CD14-positive monocyte (primary cell): ENCODE data around the gene PHB1. TPM values are rescaled to one million over a fixed set of nuclear protein-coding genes. Genes with fewer than 3 reads are reported as not detected.

ENCODE experiments used
- DNase-seq, 3 donors: peaks; one replicate each; pipeline ENCODE4 v3.0.0-alpha.2; 2011 to 2022
- H2AFZ ChIP-seq: 2 replicates; pipeline ENCODE4 v1.6.0; 2012; ENCODE audit warnings: mild to moderate bottlenecking, low read depth, low read length, inconsistent platforms; ENCODE audit not compliant: insufficient read depth, poor library complexity, severe bottlenecking
- H3K27ac ChIP-seq, 2 donors: 1 replicate in 1 of 2; 2 replicates in 1 of 2; pipeline ENCODE4 v1.5.1; 2012 to 2013; ENCODE audit warnings: low read length in 2 of 2, control low read depth in 1 of 2, inconsistent platforms in 1 of 2, low read depth in 1 of 2, mild to moderate bottlenecking in 1 of 2
- H3K27me3 ChIP-seq, 2 donors: one replicate each; pipeline versions ENCODE4 v1.6.0 to v1.6.1; 2011 to 2013; ENCODE audit warnings: low read length in 2 of 2; ENCODE audit not compliant: control insufficient read depth in 2 of 2, insufficient read depth in 2 of 2
- H3K36me3 ChIP-seq, 2 donors: replicated peaks in 1 of 2; 1 replicate in 1 of 2; 2 replicates in 1 of 2; pipeline versions ENCODE4 v1.5.1 to v1.6.1; 2012 to 2013; ENCODE audit warnings: low read length in 2 of 2, control low read depth in 1 of 2, inconsistent platforms in 1 of 2, mild to moderate bottlenecking in 1 of 2; ENCODE audit not compliant: insufficient read depth in 2 of 2, control insufficient read depth in 1 of 2
- H3K4me1 ChIP-seq, 2 donors: 1 replicate in 1 of 2; 2 replicates in 1 of 2; pipeline versions ENCODE4 v1.5.1 to v1.6.1; 2012 to 2013; ENCODE audit warnings: low read length in 2 of 2, control low read depth in 1 of 2, inconsistent platforms in 1 of 2, mild to moderate bottlenecking in 1 of 2, moderate library complexity in 1 of 2; ENCODE audit not compliant: insufficient read depth in 2 of 2, control insufficient read depth in 1 of 2
- H3K4me2 ChIP-seq: replicated peaks from 2 replicates; pipeline ENCODE3; 2012; ENCODE audit warnings: low read length, moderate library complexity, mild to moderate bottlenecking; ENCODE audit not compliant: poor library complexity, severe bottlenecking; ENCODE audit errors: extremely low read depth
- H3K4me3 ChIP-seq, 3 experiments: fragments of 200-600 bp in 1 of 3; sonication (generic) in 1 of 3; replicated peaks in 1 of 3; 1 replicate in 2 of 3; 2 replicates in 1 of 3; pipeline ENCODE4 v1.5.1; 2011 to 2013; ENCODE audit warnings: low read length in 3 of 3, mild to moderate bottlenecking in 3 of 3, control low read depth in 2 of 3, low read depth in 2 of 3, inconsistent platforms in 1 of 3, moderate library complexity in 1 of 3
- H3K79me2 ChIP-seq: 2 replicates; pipeline ENCODE4 v1.6.0; 2012; ENCODE audit warnings: mild to moderate bottlenecking, control low read depth, inconsistent platforms, low read length, moderate library complexity; ENCODE audit not compliant: insufficient read depth
- H3K9ac ChIP-seq: 2 replicates; pipeline ENCODE4 v1.6.0; 2017; ENCODE audit warnings: low read length, mild to moderate bottlenecking; ENCODE audit not compliant: insufficient read depth, poor library complexity, severe bottlenecking
- H3K9me3 ChIP-seq, 2 donors: replicated peaks in 1 of 2; 1 replicate in 1 of 2; 2 replicates in 1 of 2; pipeline versions ENCODE4 v1.5.1 to v1.6.1; 2012 to 2013; ENCODE audit warnings: low read length in 2 of 2, control low read depth in 1 of 2; ENCODE audit not compliant: control insufficient read depth in 1 of 2, insufficient read depth in 1 of 2
- H4K20me1 ChIP-seq: 2 replicates; pipeline ENCODE4 v1.6.0; 2012; ENCODE audit warnings: mild to moderate bottlenecking, low read length, control low read depth, moderate library complexity; ENCODE audit not compliant: insufficient read depth
- H3K27ac Mint-ChIP-seq, 7 donors: one replicate each; pipeline ENCODE4 v1.8.0; 2020; ENCODE audit warnings: mild to moderate bottlenecking in 7 of 7, mixed read lengths in 7 of 7, moderate library complexity in 6 of 7, inconsistent platforms in 2 of 7
- H3K27me3 Mint-ChIP-seq, 3 donors: one replicate each; pipeline ENCODE4 v1.8.0; 2021 to 2022; ENCODE audit warnings: low read depth in 3 of 3, mild to moderate bottlenecking in 3 of 3, mixed read lengths in 3 of 3, moderate library complexity in 3 of 3, inconsistent platforms in 1 of 3
- H3K36me3 Mint-ChIP-seq, 2 donors: one replicate each; pipeline ENCODE4 v1.8.0; 2020; ENCODE audit warnings: mixed read lengths in 2 of 2, inconsistent platforms in 1 of 2, mild to moderate bottlenecking in 1 of 2
- H3K4me1 Mint-ChIP-seq: one replicate; pipeline ENCODE4 v1.8.0; 2020; ENCODE audit warnings: mild to moderate bottlenecking, mixed read lengths
- H3K4me3 Mint-ChIP-seq, 2 donors: one replicate each; pipeline ENCODE4 v1.8.0; 2020; ENCODE audit warnings: mild to moderate bottlenecking in 2 of 2, mixed read lengths in 2 of 2, moderate library complexity in 1 of 2
- H3K9me3 Mint-ChIP-seq, 7 donors: one replicate each; pipeline ENCODE4 v1.8.0; 2020 to 2022; ENCODE audit warnings: mixed read lengths in 7 of 7, mild to moderate bottlenecking in 6 of 7, moderate library complexity in 6 of 7, inconsistent platforms in 2 of 7
- WGBS: methylation state at CpG from one replicate; pipeline ENCODE4 v1.1.5; 2013; ENCODE audit warnings: missing lambda C conversion rate; ENCODE audit not compliant: insufficient coverage; 5-methylcytosine and 5-hydroxymethylcytosine counted together
- intact Hi-C, 2 donors: fragments of 100-400 bp; cut with micrococcal nuclease; formaldehyde crosslinking; loops; one replicate each; pipeline versions ENCODE4 v1.15.0 to v1.15.1; 2023
- polyA plus RNA-seq, 3 donors: library from polyadenylated mRNA; depleted of rRNA in 1 of 3; unstranded in 2 of 3; stranded (reverse) in 1 of 3; fragments of 300-500 nt in 2 of 3; fragments of >200 nt in 1 of 3; fragmentation: Illumina TruSeq in 2 of 3; gene quantifications; 1 replicate in 2 of 3; 2 replicates in 1 of 3; pipeline ENCODE4 v1.2.3, GENCODE V29; 2012 to 2021
- TF ChIP-seq, protein P1 (sequence below): fragments of 200-600 bp; IDR thresholded peaks from one replicate; pipeline ENCODE4 v1.8.0; 2022; ENCODE audit warnings: antibody characterized with exemption, mild to moderate bottlenecking

Gene PHB1
- polyA plus RNA-seq, 3 donors = 57.1 to 89.2 (median 83.9) TPM

DNA sequence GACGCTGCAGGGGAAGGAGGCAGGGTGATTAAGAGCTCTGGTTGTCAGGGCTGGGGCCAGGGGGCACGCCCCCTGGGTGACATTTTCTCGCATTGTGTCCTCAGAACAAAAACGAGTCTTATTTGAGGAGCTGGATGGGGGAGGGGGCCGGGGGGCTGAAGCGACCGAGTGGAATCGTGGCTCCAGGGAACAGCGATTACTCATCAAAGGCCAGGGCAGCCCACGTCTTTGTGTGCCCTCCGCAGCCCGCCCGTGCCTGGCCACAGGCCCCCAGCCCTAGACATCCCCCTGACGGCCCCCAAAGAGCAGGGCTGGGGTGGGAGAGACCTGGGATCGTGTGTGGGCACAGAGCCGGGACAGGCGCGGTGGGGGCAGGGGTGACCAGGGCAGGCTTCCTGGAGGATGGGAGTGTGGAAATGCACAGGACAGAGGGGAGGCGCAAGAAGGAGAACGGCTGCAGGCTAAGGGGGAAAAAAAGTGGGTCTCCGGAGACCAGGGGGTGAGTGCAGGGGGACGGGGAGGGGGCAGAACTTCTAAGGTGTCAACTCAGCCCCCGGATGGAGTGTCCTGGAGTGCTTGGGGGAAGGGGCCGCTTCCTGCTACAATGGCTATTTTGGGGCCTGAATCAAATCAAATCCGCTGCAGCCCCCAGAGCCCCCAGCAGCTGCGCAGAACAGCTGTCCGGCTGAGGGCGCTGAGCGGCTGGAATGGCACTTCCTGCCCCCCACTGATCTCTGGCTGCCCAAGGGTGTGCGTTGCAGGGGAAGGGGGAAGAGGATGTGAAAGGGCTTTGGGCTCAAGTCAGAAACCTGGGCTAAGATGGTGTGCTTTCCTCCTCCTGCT is 24.0 kb upstream of the PHB1 start:
- 16% methylated on average over 23 of the region's 30 CpGs for WGBS
- no peaks in the 10 kb centered on the region for H3K9me3 Mint-ChIP-seq
- DNase-seq = peak; percentile 13 to 38 (median 27)
- H3K36me3 Mint-ChIP-seq = no peaks in the 10 kb centered on the region
- Histone ChIP-seq H3K9ac (peak overlapping the region; percentile 32), H3K27me3 (peaks cover 0 to 7% of the 10 kb centered on the region in 2 donors), H3K27ac (no peak overlapping the region), H3K9me3 (no peaks in the 10 kb centered on the region), H3K36me3 (no peaks in the 10 kb centered on the region), H4K20me1 (no peaks in the 10 kb centered on the region), H3K79me2 (no peaks in the 10 kb centered on the region), H3K4me1 (peaks cover 12 to 15% of the 10 kb centered on the region in 2 donors), H3K4me2 (peak overlapping the region; percentile 54), H3K4me3 (peak overlapping the region in 1 of 3 experiments; percentile 34), H2AFZ (peak overlapping the region; percentile 75)
- intact Hi-C loops = loop anchor here (10.0 kb wide), 2 partner anchors 106 to 116 kb away; no protein-coding TSS in a partner anchor
- TF ChIP-seq, protein P1, sequence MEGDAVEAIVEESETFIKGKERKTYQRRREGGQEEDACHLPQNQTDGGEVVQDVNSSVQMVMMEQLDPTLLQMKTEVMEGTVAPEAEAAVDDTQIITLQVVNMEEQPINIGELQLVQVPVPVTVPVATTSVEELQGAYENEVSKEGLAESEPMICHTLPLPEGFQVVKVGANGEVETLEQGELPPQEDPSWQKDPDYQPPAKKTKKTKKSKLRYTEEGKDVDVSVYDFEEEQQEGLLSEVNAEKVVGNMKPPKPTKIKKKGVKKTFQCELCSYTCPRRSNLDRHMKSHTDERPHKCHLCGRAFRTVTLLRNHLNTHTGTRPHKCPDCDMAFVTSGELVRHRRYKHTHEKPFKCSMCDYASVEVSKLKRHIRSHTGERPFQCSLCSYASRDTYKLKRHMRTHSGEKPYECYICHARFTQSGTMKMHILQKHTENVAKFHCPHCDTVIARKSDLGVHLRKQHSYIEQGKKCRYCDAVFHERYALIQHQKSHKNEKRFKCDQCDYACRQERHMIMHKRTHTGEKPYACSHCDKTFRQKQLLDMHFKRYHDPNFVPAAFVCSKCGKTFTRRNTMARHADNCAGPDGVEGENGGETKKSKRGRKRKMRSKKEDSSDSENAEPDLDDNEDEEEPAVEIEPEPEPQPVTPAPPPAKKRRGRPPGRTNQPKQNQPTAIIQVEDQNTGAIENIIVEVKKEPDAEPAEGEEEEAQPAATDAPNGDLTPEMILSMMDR = no peak
- peak overlapping the region in 1 of 2 donors; percentile 49 for H3K4me3 Mint-ChIP-seq
- peak overlapping the region in 1 of 7 donors; percentile 26 for H3K27ac Mint-ChIP-seq
- peaks cover 30 to 39% (median 34%) of the 10 kb centered on the region in 3 donors for H3K27me3 Mint-ChIP-seq
- peaks cover 15% of the 10 kb centered on the region for H3K4me1 Mint-ChIP-seq

DNA sequence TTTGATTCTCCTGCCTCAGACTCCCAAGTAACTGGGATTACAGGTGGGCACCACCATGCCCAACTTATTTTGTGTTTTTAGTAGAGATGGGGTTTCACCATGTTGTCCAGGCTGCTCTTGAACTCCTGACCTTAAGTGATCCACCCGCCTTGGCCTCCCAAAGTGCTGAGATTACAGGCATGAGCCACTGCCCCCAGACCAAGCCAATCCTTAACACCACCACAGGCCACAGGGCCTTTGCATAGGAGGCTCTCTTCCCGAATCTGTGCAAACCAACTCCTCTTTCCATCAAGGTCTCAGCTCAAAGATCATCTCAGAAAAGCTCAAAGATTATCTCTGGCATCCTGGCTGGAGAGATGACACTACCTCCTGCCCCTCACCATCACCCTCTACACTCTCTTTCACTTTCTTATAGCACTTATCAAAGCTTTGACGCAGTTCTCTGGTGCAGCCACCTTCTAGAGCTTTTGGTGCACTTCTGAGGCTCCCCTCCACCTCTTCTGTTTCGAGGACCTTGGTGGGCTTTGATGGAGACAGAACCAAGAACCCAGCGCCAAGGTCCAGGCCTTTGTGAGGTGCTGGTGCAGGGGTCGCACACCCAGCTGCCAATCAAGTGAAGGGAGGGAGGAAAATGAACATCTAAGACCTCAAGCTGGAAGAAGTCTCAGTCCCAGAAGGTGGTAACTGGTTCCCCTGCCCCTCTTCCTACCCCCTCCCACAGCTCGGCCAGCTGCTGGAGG is 23.2 kb upstream of the PHB1 start:
- intact Hi-C loops = loop anchor here (10.0 kb wide), 2 partner anchors 107 to 117 kb away; no protein-coding TSS in a partner anchor
- TF ChIP-seq, protein P1 = no peak
- WGBS = 100% methylated on average over 2 of the region's 7 CpGs
- peak overlapping the region in 1 of 7 donors; percentile 26 for H3K27ac Mint-ChIP-seq
- H3K27me3 Mint-ChIP-seq = peaks cover 30 to 39% (median 31%) of the 10 kb centered on the region in 3 donors
- peaks cover 0 to 7% of the 10 kb centered on the region in 2 donors for H3K27me3 ChIP-seq
- no peaks in the 10 kb centered on the region for H3K79me2 ChIP-seq
- peak overlapping the region in 1 of 2 donors; percentile 33 for H3K4me3 Mint-ChIP-seq
- H3K9me3 ChIP-seq = no peaks in the 10 kb centered on the region
- peaks cover 12 to 15% of the 10 kb centered on the region in 2 donors for H3K4me1 ChIP-seq
- H3K27ac ChIP-seq = no peak overlapping the region
- no peaks in the 10 kb centered on the region for H3K36me3 ChIP-seq
- H3K4me2 ChIP-seq = peak overlapping the region; percentile 54
- H3K9ac ChIP-seq = peak overlapping the region; percentile 32
- H4K20me1 ChIP-seq = no peaks in the 10 kb centered on the region
- H3K36me3 Mint-ChIP-seq = no peaks in the 10 kb centered on the region
- DNase-seq = no peak
- H3K4me3 ChIP-seq = no peak overlapping the region
- H2AFZ ChIP-seq = peak overlapping the region; percentile 75
- H3K9me3 Mint-ChIP-seq = no peaks in the 10 kb centered on the region
- H3K4me1 Mint-ChIP-seq = peaks cover 15% of the 10 kb centered on the region
